Lung (tissue), 12 donors: ENCODE measurements around the gene CCDC3. TPM values are rescaled to one million over a fixed set of nuclear protein-coding genes. Genes with fewer than 3 reads are reported as not detected.

Experiments used
- ATAC-seq: fragments of 200-7000 bp; cut with Tn5 transposase; one replicate; pipeline ENCODE4 v1.9.1; 2020; ENCODE audit warnings: moderate number of reproducible peaks; ENCODE audit not compliant: insufficient read depth, low FRiP score
- DNase-seq, 3 donors: peaks; one replicate each; pipeline ENCODE4 v3.0.0-alpha.2; 2013 to 2017
- H3K27ac ChIP-seq, 2 donors: one replicate each; pipeline ENCODE4 v1.5.1; 2013; ENCODE audit warnings: mild to moderate bottlenecking in 2 of 2, moderate library complexity in 2 of 2, control low read depth in 1 of 2, inconsistent platforms in 1 of 2, low read depth in 1 of 2, low read length in 1 of 2
- H3K27me3 ChIP-seq, 3 donors: one replicate each; pipeline ENCODE4 v1.5.1; 2013; ENCODE audit warnings: low read length in 2 of 3; ENCODE audit not compliant: control insufficient read depth in 3 of 3, insufficient read depth in 3 of 3
- H3K36me3 ChIP-seq, 4 donors: one replicate each; pipeline ENCODE4 v1.5.1; 2013; ENCODE audit warnings: low read length in 4 of 4, mild to moderate bottlenecking in 1 of 4, moderate library complexity in 1 of 4; ENCODE audit not compliant: control insufficient read depth in 4 of 4, insufficient read depth in 4 of 4
- H3K4me1 ChIP-seq, 5 donors: one replicate each; pipeline ENCODE4 v1.5.1; 2013; ENCODE audit warnings: low read length in 5 of 5, mild to moderate bottlenecking in 2 of 5, moderate library complexity in 1 of 5; ENCODE audit not compliant: control insufficient read depth in 5 of 5, insufficient read depth in 5 of 5
- H3K4me3 ChIP-seq: one replicate; pipeline ENCODE4 v1.5.1; 2013; ENCODE audit warnings: mild to moderate bottlenecking, control low read depth, moderate library complexity
- H3K9ac ChIP-seq, 2 donors: one replicate each; pipeline ENCODE4 v1.5.1; 2013; ENCODE audit warnings: low read length in 2 of 2, control low read depth in 1 of 2; ENCODE audit not compliant: insufficient read depth in 1 of 2
- H3K9me3 ChIP-seq, 4 donors: one replicate each; pipeline ENCODE4 v1.5.1; 2013; ENCODE audit warnings: low read length in 3 of 4, mild to moderate bottlenecking in 1 of 4, moderate library complexity in 1 of 4; ENCODE audit not compliant: control insufficient read depth in 4 of 4, insufficient read depth in 3 of 4
- CTCF ChIP-seq: IDR thresholded peaks from 2 replicates; pipeline ENCODE4 v1.5.1; 2012; ENCODE audit warnings: mild to moderate bottlenecking; ENCODE audit errors: control extremely low read depth, extremely low read depth
- whole genome bisulfite sequencing, 2 donors: extraction: QIAGEN DNeasy Blood & Tissue Kit; methylation state at CpG; one replicate each; pipeline ENCODE4 v1.1.7; 2013; 5-methylcytosine and 5-hydroxymethylcytosine counted together
- polyA plus RNA-seq, 2 donors: library from polyadenylated mRNA; stranded (reverse); fragments of 200-250 nt; gene quantifications; one replicate each; pipeline ENCODE4 v1.2.1, GENCODE V29; 2013
- total RNA-seq, 2 donors: library from RNA; depleted of rRNA in 1 of 2; stranded (reverse); fragments of >200 nt in 1 of 2; gene quantifications; one replicate each; pipeline ENCODE4 v1.2.1, GENCODE V29; 2014 to 2021
- donor health status: control.
- donor health status: control.
- donor health status: Bipolar disorder and iron deficiency.
- donor health status: healthy.
- donor health status: DM: yes; HTN: yes; CAD: no.

CCDC3 gene
- total and polyA plus RNA-seq, 4 donors: 4.1 to 21.5 (median 11.0) TPM

DNA sequence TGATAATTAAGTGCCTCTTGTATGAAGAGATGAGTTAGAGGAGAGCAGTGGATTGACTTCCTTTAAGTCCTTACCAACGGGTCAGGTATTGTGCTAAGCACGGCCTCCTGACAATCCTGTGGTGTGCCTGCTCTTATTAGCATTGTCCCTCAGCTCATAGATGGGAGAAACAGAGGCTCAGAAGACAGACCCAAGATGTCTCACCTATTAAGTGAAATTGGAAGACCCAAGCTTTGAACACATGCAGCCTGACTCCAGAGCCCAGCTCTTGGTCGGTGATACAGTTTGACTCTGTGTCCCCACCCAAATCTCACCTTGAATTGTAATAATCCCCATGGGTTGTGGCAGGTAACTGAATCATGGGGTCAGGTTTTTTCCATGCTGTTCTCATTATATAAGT, 53.8 kb downstream of the CCDC3 start:
- Histone ChIP-seq H3K27ac (no peak overlapping the region), H3K36me3 (no peaks in the 10 kb centered on the region), H3K9ac (no peak overlapping the region), H3K27me3 (no peaks in the 10 kb centered on the region), H3K9me3 (no peaks in the 10 kb centered on the region), H3K4me3 (no peak overlapping the region), H3K4me1 (no peaks in the 10 kb centered on the region)
- ATAC-seq (no peak), DNase-seq (no peak)
- WGBS, 2 donors: 91 to 94% methylated on average over 3 of the region's 3 CpGs
- TF ChIP-seq CTCF: no peak

DNA sequence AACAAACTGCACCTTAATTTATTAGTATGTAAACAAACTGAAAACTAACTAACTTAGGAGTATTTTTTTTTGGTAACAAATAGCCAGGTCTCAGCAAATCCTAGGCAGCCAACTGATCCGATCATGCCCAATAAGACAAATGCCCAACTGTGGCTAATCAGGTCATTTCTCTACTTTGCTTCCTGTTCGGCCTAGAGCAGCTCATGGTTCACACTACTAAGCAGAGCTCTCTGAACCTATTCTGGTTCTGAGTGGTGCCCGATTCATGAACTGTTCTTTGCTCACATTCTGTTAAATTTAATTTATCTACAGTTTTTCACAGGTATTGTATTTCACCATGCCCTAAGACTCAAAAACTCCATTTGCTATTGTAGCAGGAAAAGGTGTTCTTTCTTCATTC, 55.1 kb downstream of the CCDC3 start:
- Histone ChIP-seq H3K4me3 (no peak overlapping the region), H3K9ac (no peak overlapping the region), H3K36me3 (no peaks in the 10 kb centered on the region), H3K27me3 (no peaks in the 10 kb centered on the region), H3K4me1 (no peaks in the 10 kb centered on the region), H3K27ac (no peak overlapping the region), H3K9me3 (no peaks in the 10 kb centered on the region)
- DNase-seq (no peak), ATAC-seq (no peak)
- no peak for TF ChIP-seq CTCF
- WGBS, 2 donors: 90 to 91% methylated on average over 3 of the region's 3 CpGs

DNA sequence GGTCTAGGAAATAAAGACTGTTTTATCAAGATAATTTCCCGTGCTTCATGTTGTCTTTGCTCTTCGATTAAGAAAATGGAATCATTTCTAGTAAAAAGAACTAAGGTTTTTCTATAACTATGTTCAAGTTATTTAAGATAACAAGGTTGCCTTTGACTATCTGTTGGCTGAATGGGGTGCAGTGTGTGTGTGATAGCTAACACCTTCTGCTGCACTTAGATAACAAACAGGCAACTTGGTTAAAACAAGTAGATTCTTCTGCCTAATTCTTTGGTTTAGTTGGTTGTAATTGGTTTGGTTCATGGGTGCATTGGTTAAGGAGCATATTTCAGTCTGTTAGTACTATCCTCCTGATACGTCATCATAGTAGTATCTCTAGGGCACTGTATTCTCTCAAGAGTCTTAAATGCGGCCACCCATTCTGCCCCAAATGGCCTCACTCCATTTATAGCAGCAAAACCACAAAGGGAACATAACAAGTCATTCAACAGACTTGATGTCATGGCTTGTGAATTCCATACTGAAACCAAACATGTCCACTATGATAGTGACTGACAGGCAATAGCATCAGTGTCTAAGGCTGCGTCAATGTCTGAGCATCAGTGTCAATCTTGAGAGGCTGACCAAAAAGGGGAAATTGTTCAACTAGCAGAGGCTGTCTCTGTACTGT, 55.7 kb downstream of the CCDC3 start:
- 79 to 81% methylated on average over 5 of the region's 5 CpGs for WGBS, 2 donors
- Histone ChIP-seq H3K9me3 (no peaks in the 10 kb centered on the region), H3K4me3 (no peak overlapping the region), H3K9ac (no peak overlapping the region), H3K27ac (no peak overlapping the region), H3K4me1 (no peaks in the 10 kb centered on the region), H3K27me3 (no peaks in the 10 kb centered on the region), H3K36me3 (no peaks in the 10 kb centered on the region)
- DNase-seq: no peak
- no peak for TF ChIP-seq CTCF
- no peak for ATAC-seq

DNA sequence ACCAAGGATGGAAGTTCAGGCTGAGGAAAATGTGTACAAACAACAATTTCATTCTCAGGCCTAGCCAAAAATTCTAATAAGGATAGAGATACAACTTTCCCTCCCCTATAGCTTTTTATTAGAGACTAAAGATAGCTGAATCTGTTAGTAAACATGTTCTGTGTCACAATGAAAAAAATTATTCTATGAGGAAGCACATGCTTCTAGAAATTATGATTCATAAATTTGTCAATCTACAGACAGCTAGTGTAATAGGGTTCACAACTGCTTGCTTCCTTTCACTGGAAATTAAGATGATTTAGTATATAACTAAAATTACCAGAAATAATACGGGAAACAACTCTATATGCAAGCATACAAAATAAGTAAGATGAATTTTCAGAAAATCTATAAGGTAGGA, 56.6 kb downstream of the CCDC3 start:
- WGBS, 2 donors: 83 to 91% methylated on average over 1 of the region's 1 CpG
- Histone ChIP-seq H3K27ac (no peak overlapping the region), H3K36me3 (no peaks in the 10 kb centered on the region), H3K4me1 (no peaks in the 10 kb centered on the region), H3K27me3 (no peaks in the 10 kb centered on the region), H3K9me3 (no peaks in the 10 kb centered on the region), H3K4me3 (no peak overlapping the region), H3K9ac (no peak overlapping the region)
- ATAC-seq (no peak), DNase-seq (no peak)
- no peak for TF ChIP-seq CTCF
